Lower leg skin (tissue), 3 donors: ENCODE results near the gene IGSF8.

Source experiments
- POLR2A ChIP-seq, 2 donors: fragments of 450-650 bp; IDR thresholded peaks; one replicate each; pipeline ENCODE4 v1.6.1; 2016 to 2017; ENCODE audit warnings: antibody characterized with exemption in 2 of 2, mild to moderate bottlenecking in 1 of 2, moderate library complexity in 1 of 2
- TF ChIP-seq, protein P1 (sequence below), 3 donors: fragments of 450-650 bp; IDR thresholded peaks; one replicate each; pipeline ENCODE4 v1.5.1; 2016; ENCODE audit warnings: antibody characterized with exemption in 3 of 3, mild to moderate bottlenecking in 3 of 3, moderate library complexity in 2 of 3

- TF ChIP-seq, protein P1, sequence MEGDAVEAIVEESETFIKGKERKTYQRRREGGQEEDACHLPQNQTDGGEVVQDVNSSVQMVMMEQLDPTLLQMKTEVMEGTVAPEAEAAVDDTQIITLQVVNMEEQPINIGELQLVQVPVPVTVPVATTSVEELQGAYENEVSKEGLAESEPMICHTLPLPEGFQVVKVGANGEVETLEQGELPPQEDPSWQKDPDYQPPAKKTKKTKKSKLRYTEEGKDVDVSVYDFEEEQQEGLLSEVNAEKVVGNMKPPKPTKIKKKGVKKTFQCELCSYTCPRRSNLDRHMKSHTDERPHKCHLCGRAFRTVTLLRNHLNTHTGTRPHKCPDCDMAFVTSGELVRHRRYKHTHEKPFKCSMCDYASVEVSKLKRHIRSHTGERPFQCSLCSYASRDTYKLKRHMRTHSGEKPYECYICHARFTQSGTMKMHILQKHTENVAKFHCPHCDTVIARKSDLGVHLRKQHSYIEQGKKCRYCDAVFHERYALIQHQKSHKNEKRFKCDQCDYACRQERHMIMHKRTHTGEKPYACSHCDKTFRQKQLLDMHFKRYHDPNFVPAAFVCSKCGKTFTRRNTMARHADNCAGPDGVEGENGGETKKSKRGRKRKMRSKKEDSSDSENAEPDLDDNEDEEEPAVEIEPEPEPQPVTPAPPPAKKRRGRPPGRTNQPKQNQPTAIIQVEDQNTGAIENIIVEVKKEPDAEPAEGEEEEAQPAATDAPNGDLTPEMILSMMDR (IDR thresholded peaks at IDR 0.05) = no peak
- TF ChIP-seq POLR2A (IDR thresholded peaks at IDR 0.05) = no peak
Measured at GRCh38 chr1:160097151-160097910, 1.1 kb downstream of the IGSF8 start.
